BE2C (cell line): ENCODE measurements around the gene GTF2IRD1.
A peak's percentile ranks its signal among the peaks of the same experiment; 100 is the strongest.
"Not testable (repeated sequence)": the region's sequence is repeated elsewhere in the genome, so short reads cannot be mapped to it uniquely, and the experiment has no call there.

Source experiments
- DNase-seq: peaks from one replicate; pipeline ENCODE4 v3.0.0-alpha.2; 2020
- H3K27me3 ChIP-seq: fragments of 250-450 bp; sonication (Bioruptor Pico); 2 replicates; pipeline ENCODE4 v1.5.1; 2020; ENCODE audit warnings: mild to moderate bottlenecking
- H3K36me3 ChIP-seq: fragments of 250-450 bp; sonication (Bioruptor Pico); 2 replicates; pipeline ENCODE4 v1.5.1; 2020; ENCODE audit warnings: mild to moderate bottlenecking
- H3K4me1 ChIP-seq: fragments of 250-450 bp; sonication (Bioruptor Pico); 2 replicates; pipeline ENCODE4 v1.5.1; 2020
- H3K4me3 ChIP-seq: 2 replicates; pipeline ENCODE4 v1.5.1; 2011; ENCODE audit warnings: low read depth, low read length
- H3K9me3 ChIP-seq: fragments of 250-450 bp; sonication (Bioruptor Pico); 2 replicates; pipeline ENCODE4 v1.5.1; 2020
- TF ChIP-seq, protein P1 (sequence below): IDR thresholded peaks from 2 replicates; pipeline ENCODE4 v1.5.1; 2012; ENCODE audit warnings: mild to moderate bottlenecking, low read depth, low read length

The GTF2IRD1 gene

DNA sequence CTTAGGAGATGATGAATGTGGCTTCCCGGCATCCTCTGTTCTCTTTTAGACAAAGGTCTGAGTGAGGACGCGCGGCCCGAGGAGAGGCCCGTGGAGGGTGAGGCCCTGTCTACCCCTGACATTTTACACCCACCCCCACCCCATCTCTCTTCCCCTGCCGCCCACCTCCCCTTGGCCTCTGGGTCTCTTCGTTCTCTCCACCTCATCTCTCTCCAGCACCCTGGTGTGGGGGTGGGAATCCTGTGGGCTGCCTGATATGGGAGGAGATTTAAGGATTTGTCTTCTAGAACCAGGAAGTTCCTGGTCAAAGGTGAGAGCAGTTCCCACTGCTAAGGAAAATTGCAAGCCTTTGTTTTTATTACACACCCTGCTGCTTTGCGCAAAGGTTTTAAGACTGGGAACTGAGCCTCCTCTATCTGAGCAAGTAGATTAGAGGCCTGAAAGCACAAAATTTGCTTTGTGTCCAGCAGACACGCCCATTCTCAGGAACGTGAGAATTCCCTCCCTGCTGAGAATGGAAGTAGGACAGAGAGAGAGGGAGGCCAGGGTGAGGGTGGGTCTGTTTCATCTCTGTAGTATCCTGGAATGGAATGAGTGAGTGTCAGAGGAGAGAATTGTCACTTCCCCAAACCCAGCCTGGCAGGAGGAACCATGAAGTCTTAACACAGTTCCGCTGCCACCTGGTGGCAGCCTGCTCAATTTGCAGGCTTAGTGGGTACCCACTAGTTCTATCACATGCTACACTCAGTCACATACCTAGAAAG, 91.2 kb downstream of the GTF2IRD1 start:
- H3K4me1 ChIP-seq, result no peaks in the 10 kb centered on the region
- H3K4me3 ChIP-seq, result no peak overlapping the region
- no peaks in the 10 kb centered on the region for H3K9me3 ChIP-seq
- TF ChIP-seq, protein P1, sequence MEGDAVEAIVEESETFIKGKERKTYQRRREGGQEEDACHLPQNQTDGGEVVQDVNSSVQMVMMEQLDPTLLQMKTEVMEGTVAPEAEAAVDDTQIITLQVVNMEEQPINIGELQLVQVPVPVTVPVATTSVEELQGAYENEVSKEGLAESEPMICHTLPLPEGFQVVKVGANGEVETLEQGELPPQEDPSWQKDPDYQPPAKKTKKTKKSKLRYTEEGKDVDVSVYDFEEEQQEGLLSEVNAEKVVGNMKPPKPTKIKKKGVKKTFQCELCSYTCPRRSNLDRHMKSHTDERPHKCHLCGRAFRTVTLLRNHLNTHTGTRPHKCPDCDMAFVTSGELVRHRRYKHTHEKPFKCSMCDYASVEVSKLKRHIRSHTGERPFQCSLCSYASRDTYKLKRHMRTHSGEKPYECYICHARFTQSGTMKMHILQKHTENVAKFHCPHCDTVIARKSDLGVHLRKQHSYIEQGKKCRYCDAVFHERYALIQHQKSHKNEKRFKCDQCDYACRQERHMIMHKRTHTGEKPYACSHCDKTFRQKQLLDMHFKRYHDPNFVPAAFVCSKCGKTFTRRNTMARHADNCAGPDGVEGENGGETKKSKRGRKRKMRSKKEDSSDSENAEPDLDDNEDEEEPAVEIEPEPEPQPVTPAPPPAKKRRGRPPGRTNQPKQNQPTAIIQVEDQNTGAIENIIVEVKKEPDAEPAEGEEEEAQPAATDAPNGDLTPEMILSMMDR, result peak; percentile 74
- peaks cover 10% of the 10 kb centered on the region for H3K36me3 ChIP-seq
- no peaks in the 10 kb centered on the region for H3K27me3 ChIP-seq
- peak; percentile 48 for DNase-seq

DNA sequence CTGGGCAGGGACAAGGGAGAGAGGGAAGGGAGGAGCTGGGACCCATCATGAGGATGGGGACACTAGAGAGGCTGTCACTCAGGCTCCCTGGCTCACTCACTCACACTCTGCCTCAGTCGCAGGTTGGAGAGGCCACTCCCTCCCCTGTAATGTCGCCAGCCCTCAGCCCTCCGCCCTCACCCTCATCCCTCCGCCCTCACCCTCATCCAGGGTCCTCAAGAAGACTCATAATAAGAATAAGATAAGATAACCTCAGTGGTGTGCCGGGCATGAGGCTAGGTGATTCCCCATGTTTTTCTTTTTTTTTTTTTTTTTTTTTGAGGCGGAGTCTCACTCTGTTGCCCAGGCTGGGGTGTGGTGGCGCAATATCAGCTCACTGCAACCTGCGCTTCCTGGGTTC, 92.2 kb downstream of the GTF2IRD1 start:
- no peak for DNase-seq
- no peaks in the 10 kb centered on the region for H3K9me3 ChIP-seq
- TF ChIP-seq, protein P1, result no peak
- H3K4me3 ChIP-seq, result no peak overlapping the region
- H3K27me3 ChIP-seq, result no peaks in the 10 kb centered on the region
- H3K36me3 ChIP-seq, result peaks cover 10% of the 10 kb centered on the region
- no peaks in the 10 kb centered on the region for H3K4me1 ChIP-seq

DNA sequence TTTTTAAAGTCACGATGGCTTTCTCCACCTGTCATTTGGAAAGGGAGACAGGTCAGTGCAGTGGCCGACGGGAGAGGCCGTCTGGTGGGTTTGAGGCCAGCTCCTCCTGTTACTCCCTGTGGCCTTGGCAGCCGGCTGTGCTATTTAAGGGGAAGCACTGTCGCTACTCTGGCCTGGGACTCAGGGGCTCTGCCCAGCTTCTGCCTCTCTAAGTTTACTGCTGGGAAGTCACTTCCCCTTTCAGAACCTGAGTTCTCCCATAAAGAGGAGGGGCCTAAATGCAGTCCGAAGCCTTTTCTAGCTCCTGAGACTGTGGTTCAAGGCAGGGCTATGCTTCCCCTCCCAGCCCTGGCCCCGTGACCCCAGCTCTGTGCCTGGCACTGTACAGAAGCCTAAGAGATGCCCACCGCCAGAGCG, 99.9 kb downstream of the GTF2IRD1 start:
- DNase-seq, H3K36me3 ChIP-seq, H3K27me3 ChIP-seq, H3K4me1 ChIP-seq, H3K4me3 ChIP-seq, H3K9me3 ChIP-seq: not testable (repeated sequence)

DNA sequence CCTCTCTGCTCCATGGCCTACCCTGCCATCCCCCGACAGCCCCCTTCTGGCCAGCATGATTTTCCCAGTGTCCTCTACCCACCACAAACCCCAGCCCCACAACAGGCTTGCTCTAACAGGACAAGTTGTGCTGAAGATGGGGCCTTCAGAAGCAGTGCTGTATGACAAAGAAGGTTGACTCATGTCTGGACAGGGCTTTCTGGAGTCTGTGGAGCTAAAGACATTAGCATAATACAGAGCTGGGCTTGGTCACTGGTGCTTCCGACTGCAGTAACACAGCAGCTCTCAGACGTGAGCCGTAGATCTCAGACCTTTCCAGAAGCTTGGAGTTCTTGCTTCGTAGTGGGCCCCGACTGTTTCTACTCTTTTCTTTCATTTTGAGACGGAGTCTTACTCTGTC, 100.5 kb downstream of the GTF2IRD1 start:
- peaks cover 7% of the 10 kb centered on the region for H3K36me3 ChIP-seq
- no peaks in the 10 kb centered on the region for H3K4me1 ChIP-seq
- no peaks in the 10 kb centered on the region for H3K27me3 ChIP-seq
- H3K9me3 ChIP-seq, result no peaks in the 10 kb centered on the region
- H3K4me3 ChIP-seq, result no peak overlapping the region
- no peak for DNase-seq
- TF ChIP-seq, protein P1, result no peak

DNA sequence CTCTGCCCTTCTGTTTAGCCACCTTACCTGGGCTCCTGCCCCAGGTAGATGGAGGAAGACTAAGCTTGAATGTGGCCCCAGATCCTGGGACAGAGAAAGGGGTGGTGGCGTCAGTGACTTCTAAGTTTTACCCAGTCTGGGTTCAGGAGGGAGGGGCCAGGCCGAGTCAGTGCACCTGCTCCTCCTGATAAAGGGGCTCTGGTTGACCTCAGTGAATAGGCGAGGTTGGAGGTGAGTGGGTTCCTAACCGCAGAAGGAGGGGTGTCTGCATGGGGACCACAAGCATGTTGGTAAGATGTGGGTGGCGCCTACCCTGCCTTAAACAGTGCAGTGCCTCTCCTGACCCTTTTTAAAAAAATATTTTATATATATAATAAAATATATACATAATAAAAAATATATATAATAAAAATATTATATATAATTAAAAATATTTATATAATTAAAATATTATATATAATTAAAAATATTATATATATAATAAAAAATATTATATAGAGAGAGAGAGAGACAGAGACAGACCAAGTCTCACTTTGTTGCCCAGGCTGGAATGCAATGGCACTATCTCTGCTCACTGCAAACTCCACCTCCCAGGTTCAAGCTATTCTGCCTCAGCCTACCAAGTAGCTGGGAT, 106.5 kb downstream of the GTF2IRD1 start:
- H3K36me3 ChIP-seq, result peaks cover 7% of the 10 kb centered on the region
- TF ChIP-seq, protein P1, result no peak
- H3K4me1 ChIP-seq, result no peaks in the 10 kb centered on the region
- H3K9me3 ChIP-seq, result no peaks in the 10 kb centered on the region
- H3K4me3 ChIP-seq, result no peak overlapping the region
- no peak for DNase-seq
- H3K27me3 ChIP-seq, result no peaks in the 10 kb centered on the region

DNA sequence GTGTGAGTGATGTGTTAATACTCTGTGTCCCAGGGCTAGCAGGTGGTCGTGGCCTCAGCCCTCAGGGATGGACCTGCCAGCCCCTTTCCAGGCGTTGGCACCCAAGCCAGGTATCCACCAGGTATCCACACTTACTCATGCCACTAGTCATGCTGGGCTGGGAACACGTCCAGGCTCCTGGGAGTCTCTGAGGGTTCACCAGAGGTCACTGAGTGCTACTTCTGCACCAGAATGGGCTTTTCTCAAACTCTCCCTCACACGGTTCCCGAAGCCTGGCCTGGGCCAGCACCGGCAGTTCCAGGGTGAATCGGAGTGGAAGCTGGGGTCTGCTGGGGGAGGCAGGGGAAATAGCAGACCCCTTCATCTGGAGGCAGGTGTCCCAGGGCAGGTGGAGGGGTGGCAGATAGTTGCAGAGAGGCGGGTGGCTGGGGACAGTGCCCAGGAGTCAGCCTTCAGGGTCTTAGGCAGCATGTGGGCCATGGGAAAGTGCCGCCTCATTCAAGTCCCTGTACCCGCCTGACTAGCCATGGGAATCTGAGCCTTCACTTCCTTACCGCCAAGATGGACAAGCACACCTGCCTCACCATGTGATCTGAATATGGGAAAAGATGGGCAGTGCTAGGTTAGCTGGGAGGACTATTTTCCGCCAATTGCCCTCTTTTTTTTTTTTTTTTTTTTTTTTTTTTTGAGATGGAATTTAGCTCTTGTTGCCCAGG, 108.3 kb downstream of the GTF2IRD1 start:
- DNase-seq, result no peak
- TF ChIP-seq, protein P1, result no peak
- Histone ChIP-seq H3K9me3 (no peaks in the 10 kb centered on the region), H3K4me3 (no peak overlapping the region), H3K27me3 (no peaks in the 10 kb centered on the region), H3K36me3 (peaks cover 4% of the 10 kb centered on the region), H3K4me1 (no peaks in the 10 kb centered on the region)

DNA sequence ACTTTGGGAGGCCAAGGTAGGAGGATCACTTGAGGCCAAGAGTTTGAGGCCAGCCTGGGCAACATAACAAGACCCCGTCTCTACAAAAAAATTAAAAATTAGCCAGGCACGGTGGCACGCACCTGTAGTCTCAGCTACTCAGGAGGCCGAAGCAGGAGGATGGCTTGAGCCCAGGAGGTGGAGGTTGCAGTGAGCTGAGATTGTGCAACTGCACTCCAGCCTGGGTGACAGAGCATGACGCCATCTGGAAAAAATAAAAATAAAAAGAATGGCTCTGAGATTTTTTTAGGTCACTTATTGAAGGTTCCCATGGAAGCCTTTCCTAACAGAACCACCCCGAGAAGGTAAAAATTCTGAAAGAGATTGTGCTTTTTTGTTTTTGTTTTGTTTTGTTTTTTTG, 109.9 kb downstream of the GTF2IRD1 start:
- not testable (repeated sequence) for H3K4me3 ChIP-seq

More for the DNA sequence above, 109.9 kb downstream of the GTF2IRD1 start:
- not testable (repeated sequence) for DNase-seq, H3K9me3 ChIP-seq, H3K27me3 ChIP-seq, H3K4me1 ChIP-seq, H3K36me3 ChIP-seq
